ENCODE results near the gene RPL19. TPM values are rescaled to one million over a fixed set of nuclear protein-coding genes. Genes with fewer than 3 reads are reported as not detected.

Gene RPL19
- total RNA-seq, 2 experiments from 2014 or later, result 2,624 to 2,689 TPM

GRCh38 chr17:39200957-39201510 is 951 bp downstream of the RPL19 start:
- Mint-ChIP-seq H3K9me3 (no peaks in the 10 kb centered on the region), H3K27ac (peak overlapping the region; percentile 97), H3K36me3 (peaks cover 47% of the 10 kb centered on the region), H3K27me3 (no peaks in the 10 kb centered on the region), H3K4me3 (peak overlapping the region; percentile 95), H3K4me1 (ENCODE audit: low read depth) (peaks cover 49% of the 10 kb centered on the region)
- ChIA-PET POLR2A (interaction anchor here (1.0 to 1.3 kb wide), 2 partner anchors 10 to 250 kb away, joined by 4 to 5 read pairs; partner anchors contain the start of gene MED1), CTCF (interaction anchor here (1.7 to 14.9 kb wide), 2 partner anchors 36 to 39 kb away, joined by 5 to 580 read pairs; no protein-coding TSS in a partner anchor)
- intact Hi-C loops (cut with micrococcal nuclease), result loop anchor here (1.0 kb wide), 1 partner anchor 203 kb away; no protein-coding TSS in a partner anchor
- peak; percentile 23 for DNase-seq

- intact Hi-C loops (cut with micrococcal nuclease), result no loop called here
Measured at GRCh38 chr17:39204245-39204644, 4.2 kb downstream of the RPL19 start.

GRCh38 chr17:39205112-39205526 is 5.0 kb downstream of the RPL19 start:
- peaks cover 50% of the 10 kb centered on the region for H3K4me1 Mint-ChIP-seq (ENCODE audit: low read depth)
- DNase-seq, result no peak
- no peak overlapping the region for H3K4me3 Mint-ChIP-seq
- peaks cover 46% of the 10 kb centered on the region for H3K36me3 Mint-ChIP-seq
- ChIA-PET POLR2A (interaction anchor here (0.7 to 1.0 kb wide), 2 partner anchors 27 to 33 kb away, joined by 4 to 5 read pairs; no protein-coding TSS in a partner anchor), CTCF (interaction anchor here (1.2 to 14.9 kb wide), 3 partner anchors 13 to 41 kb away, joined by 3 to 580 read pairs (median 5); no protein-coding TSS in a partner anchor)
- H3K27me3 Mint-ChIP-seq, result no peaks in the 10 kb centered on the region
- H3K9me3 Mint-ChIP-seq, result no peaks in the 10 kb centered on the region
- intact Hi-C loops (cut with micrococcal nuclease), result no loop called here
- no peak overlapping the region for H3K27ac Mint-ChIP-seq

More at GRCh38 chr17:39204245-39204644, 4.2 kb downstream of the RPL19 start:
- Mint-ChIP-seq H3K9me3 (no peaks in the 10 kb centered on the region), H3K4me3 (no peak overlapping the region), H3K36me3 (peaks cover 47% of the 10 kb centered on the region), H3K27me3 (no peaks in the 10 kb centered on the region), H3K27ac (no peak overlapping the region), H3K4me1 (ENCODE audit: low read depth) (peaks cover 51% of the 10 kb centered on the region)
- DNase-seq, result no peak
- ChIA-PET POLR2A (no interaction called here), CTCF (interaction anchor here (14.9 kb wide), 1 partner anchor 36 kb away, joined by 580 read pairs; no protein-coding TSS in a partner anchor)

GRCh38 chr17:39208136-39208535 is 8.1 kb downstream of the RPL19 start:
- Mint-ChIP-seq H3K4me1 (ENCODE audit: low read depth) (peaks cover 34% of the 10 kb centered on the region), H3K27me3 (no peaks in the 10 kb centered on the region), H3K36me3 (peaks cover 19% of the 10 kb centered on the region), H3K9me3 (no peaks in the 10 kb centered on the region), H3K4me3 (no peak overlapping the region), H3K27ac (no peak overlapping the region)
- CTCF ChIA-PET, result interaction anchor here (0.9 to 14.9 kb wide), 4 partner anchors 13 to 43 kb away, joined by 4 to 580 read pairs (median 6); no protein-coding TSS in a partner anchor
- POLR2A ChIA-PET, result interaction anchor here (0.8 to 2.3 kb wide), 2 partner anchors 8 to 42 kb away, joined by 3 to 8 read pairs; partner anchors contain the start of gene RPL19
- DNase-seq, result peak; percentile 21
- intact Hi-C loops (cut with micrococcal nuclease), result no loop called here

GRCh38 chr17:39208893-39209292 is 8.8 kb downstream of the RPL19 start:
- H3K4me3 Mint-ChIP-seq, result no peak overlapping the region
- no peaks in the 10 kb centered on the region for H3K9me3 Mint-ChIP-seq
- H3K36me3 Mint-ChIP-seq, result peaks cover 13% of the 10 kb centered on the region
- POLR2A ChIA-PET, result interaction anchor here (0.8 to 2.3 kb wide), 3 partner anchors 9 to 41 kb away, joined by 3 to 8 read pairs (median 6); partner anchors contain the start of gene RPL19
- H3K27me3 Mint-ChIP-seq, result no peaks in the 10 kb centered on the region
- H3K4me1 Mint-ChIP-seq (ENCODE audit: low read depth), result peaks cover 29% of the 10 kb centered on the region
- DNase-seq, result peak; percentile 31
- CTCF ChIA-PET, result interaction anchor here (0.8 to 14.9 kb wide), 4 partner anchors 31 to 44 kb away, joined by 3 to 580 read pairs (median 4); no protein-coding TSS in a partner anchor
- intact Hi-C loops (cut with micrococcal nuclease), result no loop called here
- H3K27ac Mint-ChIP-seq, result no peak overlapping the region

GRCh38 chr17:39209317-39210092 is 9.4 kb downstream of the RPL19 start:
- Mint-ChIP-seq H3K9me3 (no peaks in the 10 kb centered on the region), H3K4me1 (ENCODE audit: low read depth) (peaks cover 27% of the 10 kb centered on the region), H3K27me3 (no peaks in the 10 kb centered on the region), H3K4me3 (no peak overlapping the region), H3K27ac (no peak overlapping the region), H3K36me3 (peaks cover 7% of the 10 kb centered on the region)
- intact Hi-C loops (cut with micrococcal nuclease), result no loop called here
- CTCF ChIA-PET, result interaction anchor here (0.6 to 14.9 kb wide), 5 partner anchors 10 to 45 kb away, joined by 3 to 580 read pairs (median 4); no protein-coding TSS in a partner anchor
- peak; percentile 83 for DNase-seq
- POLR2A ChIA-PET, result interaction anchor here (1.7 to 2.3 kb wide), 2 partner anchors 10 to 35 kb away, joined by 6 to 8 read pairs; partner anchors contain the start of gene RPL19

GRCh38 chr17:39210093-39210434 is 10.0 kb downstream of the RPL19 start:
- peak overlapping the region; percentile 12 for H3K4me3 Mint-ChIP-seq
- H3K9me3 Mint-ChIP-seq, result no peaks in the 10 kb centered on the region
- POLR2A ChIA-PET, result interaction anchor here (1.3 to 2.3 kb wide), 3 partner anchors 10 to 37 kb away, joined by 3 to 8 read pairs (median 6); partner anchors contain the start of gene RPL19
- intact Hi-C loops (cut with micrococcal nuclease), result no loop called here
- no peaks in the 10 kb centered on the region for H3K27me3 Mint-ChIP-seq
- CTCF ChIA-PET, result interaction anchor here (0.6 to 14.9 kb wide), 2 partner anchors 10 to 30 kb away, joined by 3 to 580 read pairs; no protein-coding TSS in a partner anchor
- peaks cover 2% of the 10 kb centered on the region for H3K36me3 Mint-ChIP-seq
- no peak for DNase-seq
- H3K4me1 Mint-ChIP-seq (ENCODE audit: low read depth), result peaks cover 27% of the 10 kb centered on the region
- H3K27ac Mint-ChIP-seq, result no peak overlapping the region

- no peak for DNase-seq
- Mint-ChIP-seq H3K4me3 (no peak overlapping the region), H3K9me3 (no peaks in the 10 kb centered on the region), H3K27ac (no peak overlapping the region), H3K36me3 (no peaks in the 10 kb centered on the region), H3K4me1 (ENCODE audit: low read depth) (peaks cover 21% of the 10 kb centered on the region), H3K27me3 (peaks cover 10% of the 10 kb centered on the region)
- ChIA-PET CTCF (interaction anchor here (14.9 kb wide), 1 partner anchor 28 kb away, joined by 580 read pairs; no protein-coding TSS in a partner anchor), POLR2A (no interaction called here)
- intact Hi-C loops (cut with micrococcal nuclease), result no loop called here
Measured at GRCh38 chr17:39212195-39212810, 12.2 kb downstream of the RPL19 start.

- Mint-ChIP-seq H3K36me3 (no peaks in the 10 kb centered on the region), H3K27me3 (peaks cover 12% of the 10 kb centered on the region), H3K27ac (peak overlapping the region; percentile 18), H3K4me3 (no peak overlapping the region), H3K4me1 (ENCODE audit: low read depth) (peaks cover 19% of the 10 kb centered on the region), H3K9me3 (no peaks in the 10 kb centered on the region)
- POLR2A ChIA-PET, result no interaction called here
- DNase-seq, result no peak
- CTCF ChIA-PET, result interaction anchor here (14.9 kb wide), 1 partner anchor 27 kb away, joined by 580 read pairs; no protein-coding TSS in a partner anchor
- intact Hi-C loops (cut with micrococcal nuclease), result no loop called here
Measured at GRCh38 chr17:39212841-39213480, 12.9 kb downstream of the RPL19 start.

GRCh38 chr17:39213852-39214251 is 13.8 kb downstream of the RPL19 start:
- ChIA-PET CTCF (interaction anchor here (14.9 kb wide), 1 partner anchor 26 kb away, joined by 580 read pairs; no protein-coding TSS in a partner anchor), POLR2A (no interaction called here)

GRCh38 chr17:39217734-39218369 is 17.8 kb downstream of the RPL19 start:
- H3K4me3 Mint-ChIP-seq, result peak overlapping the region; percentile 32
- POLR2A ChIA-PET, result no interaction called here
- peaks cover 21% of the 10 kb centered on the region for H3K27me3 Mint-ChIP-seq
- H3K9me3 Mint-ChIP-seq, result no peaks in the 10 kb centered on the region
- no peaks in the 10 kb centered on the region for H3K36me3 Mint-ChIP-seq
- no peak overlapping the region for H3K27ac Mint-ChIP-seq
- intact Hi-C loops (cut with micrococcal nuclease), result no loop called here
- DNase-seq, result no peak
- CTCF ChIA-PET, result interaction anchor here (0.7 to 2.0 kb wide), 7 partner anchors 12 to 53 kb away, joined by 3 to 8 read pairs (median 4); no protein-coding TSS in a partner anchor
- H3K4me1 Mint-ChIP-seq (ENCODE audit: low read depth), result peaks cover 2% of the 10 kb centered on the region

More at GRCh38 chr17:39213852-39214251, 13.8 kb downstream of the RPL19 start:
- Mint-ChIP-seq H3K4me1 (ENCODE audit: low read depth) (peaks cover 13% of the 10 kb centered on the region), H3K27ac (no peak overlapping the region), H3K27me3 (peaks cover 13% of the 10 kb centered on the region), H3K36me3 (no peaks in the 10 kb centered on the region), H3K9me3 (no peaks in the 10 kb centered on the region), H3K4me3 (no peak overlapping the region)
- no peak for DNase-seq
- intact Hi-C loops (cut with micrococcal nuclease), result no loop called here
